ENCODE measurements around the gene KRT5.

Gene KRT5

DNA sequence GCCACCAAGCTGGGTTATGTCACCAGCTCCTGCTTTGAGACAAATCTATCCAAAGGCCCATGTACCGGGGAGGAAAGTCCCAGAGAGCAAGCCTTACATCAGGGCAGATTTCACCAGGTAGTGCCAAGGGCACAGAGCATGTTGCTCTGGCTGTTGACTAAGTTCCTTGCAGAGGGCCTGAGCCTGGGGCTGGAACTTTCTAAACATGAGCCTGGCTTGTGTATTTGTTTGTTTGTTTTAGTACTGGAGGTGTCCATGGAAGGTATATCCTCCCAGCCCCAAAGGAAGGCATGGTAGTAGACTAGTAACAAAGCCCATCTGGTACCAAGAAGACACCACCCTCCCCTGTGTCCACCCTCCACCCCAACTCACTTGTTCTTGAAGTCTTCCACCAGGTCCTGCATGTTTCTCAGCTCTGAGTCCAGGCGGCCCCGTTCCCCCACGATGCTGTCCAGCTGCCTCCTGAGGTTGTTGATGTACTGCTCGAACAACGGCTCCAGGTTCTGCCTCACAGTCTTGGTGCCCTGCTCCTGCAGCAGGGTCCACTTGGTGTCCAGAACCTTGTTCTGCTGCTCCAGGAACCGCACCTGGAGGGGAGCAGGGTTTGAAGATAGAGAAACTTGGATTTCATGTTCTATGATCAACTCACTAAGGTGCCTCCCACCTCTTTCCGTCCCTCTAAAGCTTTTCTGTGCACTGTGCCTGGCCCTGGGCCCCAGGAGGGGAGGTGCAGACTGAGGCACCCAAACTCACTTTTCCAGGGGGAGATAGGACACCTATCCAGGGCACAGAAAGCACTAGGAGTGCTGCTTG lies 1.4 kb downstream of the KRT5 start:
- TF ChIP-seq SPI1 (IDR thresholded peaks at IDR 0.05; ENCODE audit: borderline replicate concordance, low read depth) (no peak), POLR2AphosphoS5 (IDR thresholded peaks at IDR 0.05; ENCODE audit: low read depth) (no peak), GABPA (IDR thresholded peaks at IDR 0.05; ENCODE audit: low read depth) (no peak)
- TF ChIP-seq, protein P1, sequence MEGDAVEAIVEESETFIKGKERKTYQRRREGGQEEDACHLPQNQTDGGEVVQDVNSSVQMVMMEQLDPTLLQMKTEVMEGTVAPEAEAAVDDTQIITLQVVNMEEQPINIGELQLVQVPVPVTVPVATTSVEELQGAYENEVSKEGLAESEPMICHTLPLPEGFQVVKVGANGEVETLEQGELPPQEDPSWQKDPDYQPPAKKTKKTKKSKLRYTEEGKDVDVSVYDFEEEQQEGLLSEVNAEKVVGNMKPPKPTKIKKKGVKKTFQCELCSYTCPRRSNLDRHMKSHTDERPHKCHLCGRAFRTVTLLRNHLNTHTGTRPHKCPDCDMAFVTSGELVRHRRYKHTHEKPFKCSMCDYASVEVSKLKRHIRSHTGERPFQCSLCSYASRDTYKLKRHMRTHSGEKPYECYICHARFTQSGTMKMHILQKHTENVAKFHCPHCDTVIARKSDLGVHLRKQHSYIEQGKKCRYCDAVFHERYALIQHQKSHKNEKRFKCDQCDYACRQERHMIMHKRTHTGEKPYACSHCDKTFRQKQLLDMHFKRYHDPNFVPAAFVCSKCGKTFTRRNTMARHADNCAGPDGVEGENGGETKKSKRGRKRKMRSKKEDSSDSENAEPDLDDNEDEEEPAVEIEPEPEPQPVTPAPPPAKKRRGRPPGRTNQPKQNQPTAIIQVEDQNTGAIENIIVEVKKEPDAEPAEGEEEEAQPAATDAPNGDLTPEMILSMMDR (IDR thresholded peaks at IDR 0.05; ENCODE audit: insufficient read depth, low read length): no peak
- TF ChIP-seq, protein P2, sequence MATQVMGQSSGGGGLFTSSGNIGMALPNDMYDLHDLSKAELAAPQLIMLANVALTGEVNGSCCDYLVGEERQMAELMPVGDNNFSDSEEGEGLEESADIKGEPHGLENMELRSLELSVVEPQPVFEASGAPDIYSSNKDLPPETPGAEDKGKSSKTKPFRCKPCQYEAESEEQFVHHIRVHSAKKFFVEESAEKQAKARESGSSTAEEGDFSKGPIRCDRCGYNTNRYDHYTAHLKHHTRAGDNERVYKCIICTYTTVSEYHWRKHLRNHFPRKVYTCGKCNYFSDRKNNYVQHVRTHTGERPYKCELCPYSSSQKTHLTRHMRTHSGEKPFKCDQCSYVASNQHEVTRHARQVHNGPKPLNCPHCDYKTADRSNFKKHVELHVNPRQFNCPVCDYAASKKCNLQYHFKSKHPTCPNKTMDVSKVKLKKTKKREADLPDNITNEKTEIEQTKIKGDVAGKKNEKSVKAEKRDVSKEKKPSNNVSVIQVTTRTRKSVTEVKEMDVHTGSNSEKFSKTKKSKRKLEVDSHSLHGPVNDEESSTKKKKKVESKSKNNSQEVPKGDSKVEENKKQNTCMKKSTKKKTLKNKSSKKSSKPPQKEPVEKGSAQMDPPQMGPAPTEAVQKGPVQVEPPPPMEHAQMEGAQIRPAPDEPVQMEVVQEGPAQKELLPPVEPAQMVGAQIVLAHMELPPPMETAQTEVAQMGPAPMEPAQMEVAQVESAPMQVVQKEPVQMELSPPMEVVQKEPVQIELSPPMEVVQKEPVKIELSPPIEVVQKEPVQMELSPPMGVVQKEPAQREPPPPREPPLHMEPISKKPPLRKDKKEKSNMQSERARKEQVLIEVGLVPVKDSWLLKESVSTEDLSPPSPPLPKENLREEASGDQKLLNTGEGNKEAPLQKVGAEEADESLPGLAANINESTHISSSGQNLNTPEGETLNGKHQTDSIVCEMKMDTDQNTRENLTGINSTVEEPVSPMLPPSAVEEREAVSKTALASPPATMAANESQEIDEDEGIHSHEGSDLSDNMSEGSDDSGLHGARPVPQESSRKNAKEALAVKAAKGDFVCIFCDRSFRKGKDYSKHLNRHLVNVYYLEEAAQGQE (IDR thresholded peaks at IDR 0.05; ENCODE audit: insufficient replicate concordance, low read depth): no peak
- Histone ChIP-seq H3K27me3 (ENCODE audit: insufficient read depth, poor library complexity, severe bottlenecking) (no peaks in the 10 kb centered on the region), H3K27ac (replicated peaks) (no peak overlapping the region), H3K4me3 (replicated peaks; ENCODE audit: insufficient read depth, low read length) (no peak overlapping the region)
- DNase-seq (ENCODE audit: low read depth in 1 of 2, low spot score in 1 of 2): no peak

DNA sequence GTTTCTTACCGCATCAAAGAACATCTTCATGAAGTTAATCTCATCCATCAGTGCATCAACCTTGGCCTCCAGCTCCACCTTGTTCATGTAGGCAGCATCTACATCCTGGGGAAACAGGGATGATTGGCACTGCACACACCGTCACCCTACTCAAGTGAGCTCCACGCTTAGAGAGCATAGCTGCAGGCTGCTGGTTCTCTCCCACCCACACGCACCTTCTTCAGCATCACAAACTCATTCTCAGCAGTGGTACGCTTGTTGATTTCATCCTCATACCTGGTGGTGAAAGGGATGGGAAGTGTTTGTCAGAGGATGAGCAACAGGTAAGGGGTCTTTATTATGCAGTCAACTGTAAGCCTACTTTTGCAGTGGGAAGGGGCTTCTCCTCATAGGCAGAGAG lies 2.3 kb downstream of the KRT5 start:
- H3K27ac ChIP-seq (replicated peaks): no peak overlapping the region
- no peak overlapping the region for H3K4me3 ChIP-seq (replicated peaks; ENCODE audit: insufficient read depth, low read length)

DNA sequence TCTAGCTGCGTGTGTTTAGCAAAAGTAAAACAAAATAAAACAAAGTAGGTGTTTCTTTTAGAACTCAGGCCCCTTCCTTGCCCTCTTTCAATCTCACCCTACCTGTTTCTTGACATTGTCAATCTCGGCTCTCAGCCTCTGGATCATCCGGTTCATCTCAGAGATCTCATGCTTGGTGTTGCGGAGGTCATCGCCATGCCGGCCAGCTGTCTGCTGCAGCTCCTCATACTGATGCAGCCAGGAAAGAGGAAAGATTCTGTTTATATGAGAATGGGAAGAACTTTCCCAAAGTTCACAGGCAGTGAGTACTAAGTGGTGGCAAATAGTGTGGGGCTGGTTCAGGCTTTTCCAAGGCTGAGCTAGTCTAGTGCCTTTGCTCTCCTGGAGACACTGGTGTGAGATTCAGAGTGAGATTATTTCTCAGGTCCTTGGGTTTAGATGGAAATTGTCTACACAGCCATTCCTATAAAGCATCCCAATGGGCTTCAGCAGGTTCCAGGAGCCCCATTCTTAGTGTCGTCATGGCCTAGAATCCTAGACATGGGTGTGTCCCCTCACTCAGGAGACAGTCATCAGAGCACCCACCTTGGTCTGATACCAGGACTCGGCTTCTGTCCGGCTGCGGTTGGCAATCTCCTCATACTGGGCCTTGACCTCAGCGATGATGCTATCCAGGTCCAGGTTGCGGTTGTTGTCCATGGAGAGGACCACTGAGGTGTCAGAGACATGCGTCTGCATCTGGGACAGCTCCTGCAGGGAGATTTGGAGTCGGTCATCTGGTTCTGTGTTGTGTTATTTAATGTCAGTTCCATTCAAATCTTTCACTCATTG lies 3.0 kb downstream of the KRT5 start:
- TF ChIP-seq SPI1 (IDR thresholded peaks at IDR 0.05; ENCODE audit: borderline replicate concordance, low read depth): no peak
- no peak for TF ChIP-seq GABPA (IDR thresholded peaks at IDR 0.05; ENCODE audit: low read depth)
- TF ChIP-seq, protein P2 (IDR thresholded peaks at IDR 0.05; ENCODE audit: insufficient replicate concordance, low read depth): no peak
- Histone ChIP-seq H3K27me3 (ENCODE audit: insufficient read depth, poor library complexity, severe bottlenecking) (peaks cover 6% of the 10 kb centered on the region), H3K4me3 (replicated peaks; ENCODE audit: insufficient read depth, low read length) (no peak overlapping the region), H3K27ac (replicated peaks) (no peak overlapping the region)
- no peak for DNase-seq (ENCODE audit: low read depth in 1 of 2, low spot score in 1 of 2)

More for the DNA sequence above, 2.3 kb downstream of the KRT5 start:
- H3K27me3 ChIP-seq (ENCODE audit: insufficient read depth, poor library complexity, severe bottlenecking): peaks cover 6% of the 10 kb centered on the region
- no peak for TF ChIP-seq GABPA (IDR thresholded peaks at IDR 0.05; ENCODE audit: low read depth)
- TF ChIP-seq SPI1 (IDR thresholded peaks at IDR 0.05; ENCODE audit: borderline replicate concordance, low read depth): no peak
- no peak for TF ChIP-seq POLR2AphosphoS5 (IDR thresholded peaks at IDR 0.05; ENCODE audit: low read depth)
- TF ChIP-seq, protein P1 (IDR thresholded peaks at IDR 0.05; ENCODE audit: insufficient read depth, low read length): no peak
- DNase-seq (ENCODE audit: low read depth in 1 of 2, low spot score in 1 of 2): no peak

All from HL-60 (cell line).